Transverse colon (tissue), 4 donors: ENCODE data around the gene PRRC2A. TPM values are rescaled to one million over a fixed set of nuclear protein-coding genes. Genes with fewer than 3 reads are reported as not detected.
A peak's percentile ranks its signal among the peaks of the same experiment; 100 is the strongest.

Source experiments
- DNase-seq: peaks from one replicate; pipeline ENCODE4 v3.0.0-alpha.2; 2019
- H3K27ac ChIP-seq, 4 donors: fragments of 200-600 bp; sonication (generic); 2 replicates each; pipeline ENCODE4 v1.5.1; 2016 to 2018; ENCODE audit warnings: inconsistent platforms in 4 of 4
- H3K27me3 ChIP-seq: fragments of 200-600 bp; sonication (generic); 2 replicates; pipeline ENCODE4 v1.5.1; 2017; ENCODE audit warnings: inconsistent platforms
- H3K36me3 ChIP-seq, 4 donors: fragments of 200-600 bp; sonication (generic); 2 replicates each; pipeline ENCODE4 v1.5.1; 2017 to 2019; ENCODE audit warnings: inconsistent platforms in 4 of 4
- H3K4me1 ChIP-seq, 4 donors: fragments of 200-600 bp; sonication (generic); 2 replicates each; pipeline ENCODE4 v1.5.1; 2017 to 2020; ENCODE audit warnings: inconsistent platforms in 4 of 4
- H3K4me3 ChIP-seq, 4 donors: fragments of 200-600 bp; sonication (generic); 1 replicate in 1 of 4; 2 replicates in 3 of 4; pipeline versions ENCODE4 v1.5.1 to v1.6.1; 2017 to 2019; ENCODE audit warnings: inconsistent platforms in 4 of 4
- H3K9me3 ChIP-seq, 2 donors: fragments of 200-600 bp; sonication (generic); 2 replicates each; pipeline ENCODE4 v1.5.1; 2017 to 2019; ENCODE audit warnings: inconsistent platforms in 2 of 2
- CTCF ChIP-seq, 5 experiments: fragments of 200-600 bp in 3 of 5; fragments of 450-650 bp in 2 of 5; sonication (generic) in 3 of 5; IDR thresholded peaks; 1 replicate in 2 of 5; 2 replicates in 3 of 5; pipeline ENCODE4 v1.5.1; 2016 to 2017; ENCODE audit warnings: antibody characterized with exemption in 5 of 5, inconsistent platforms in 3 of 5, mild to moderate bottlenecking in 2 of 5, moderate library complexity in 1 of 5
- EP300 ChIP-seq: sonication (generic); formaldehyde crosslinking; IDR thresholded peaks from one replicate; pipeline ENCODE4 v1.6.1; 2017; ENCODE audit warnings: antibody characterized with exemption, low read depth
- POLR2A ChIP-seq: fragments of 450-650 bp; IDR thresholded peaks from one replicate; pipeline ENCODE4 v1.6.1; 2016; ENCODE audit warnings: antibody characterized with exemption, mild to moderate bottlenecking, moderate library complexity
- POLR2AphosphoS5 ChIP-seq, 3 donors: sonication (generic); formaldehyde crosslinking; IDR thresholded peaks; one replicate each; pipeline ENCODE4 v1.6.1; 2016; ENCODE audit warnings: antibody characterized with exemption in 3 of 3
- WGBS, 2 donors: methylation state at CpG; one replicate each; pipeline ENCODE4 v1.1.5; 2018; ENCODE audit warnings: low coverage in 1 of 2; 5-methylcytosine and 5-hydroxymethylcytosine counted together
- in situ Hi-C, 4 donors: fragments of 200-750 bp; cut with MboI; loops; one replicate each; pipeline versions ENCODE4 v1.15.0 to v1.15.1; 2017; ENCODE audit warnings: low sequenced_read_pairs in 3 of 4, low pct_ligation_motif_present in 1 of 4, low pct_unique_long_range_greater_than_20kb in 1 of 4
- intact Hi-C: fragments of 100-400 bp; cut with DNase I; formaldehyde crosslinking; loops from one replicate; pipeline ENCODE4 v1.15.1; 2023; ENCODE audit warnings: low total_unique reads
- total RNA-seq, 4 donors: library from RNA; depleted of rRNA; stranded (reverse); fragments of >200 nt; gene quantifications; one replicate each; pipeline ENCODE4 v1.1.0, GENCODE V29; 2016

Gene PRRC2A
- total RNA-seq, 4 donors from 2014 or later = 63.9 to 138 (median 85.8) TPM

DNA sequence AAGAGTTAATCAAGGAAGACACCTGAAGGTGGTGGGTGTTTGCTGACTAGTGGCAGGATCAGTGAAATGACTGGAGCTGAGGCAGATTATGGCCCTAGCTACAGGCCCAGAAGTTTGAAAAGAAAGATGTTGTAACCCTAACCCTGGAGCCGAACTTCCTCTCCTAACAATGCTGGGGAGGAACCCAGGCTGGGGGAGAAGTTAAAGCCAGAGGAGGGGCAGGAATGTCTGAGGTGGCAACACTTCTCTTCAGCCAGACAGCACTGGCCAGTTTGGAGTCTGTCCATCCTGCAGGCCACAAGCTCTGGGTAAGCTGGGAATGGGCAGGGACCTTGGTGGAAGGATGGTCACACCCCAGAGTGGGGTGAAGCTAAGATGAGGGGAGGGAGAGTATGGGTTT lies 34.5 kb upstream of the PRRC2A start, which contains the start of gene LST1:
TSS of gene LST1 (plus strand) at position 270 of the 400 bp plus-strand sequence. CDS start 1,023 bp downstream, outside the sequence.
- H3K4me1 ChIP-seq = peaks cover 3 to 39% (median 5%) of the 10 kb centered on the region in 4 donors
- in situ Hi-C loops (no loop called here), intact Hi-C loops (no loop called here)
- peak within 1 kb of the TSS; percentile 52 to 69 (median 58) for H3K27ac ChIP-seq
- no peaks in the 10 kb centered on the region for H3K9me3 ChIP-seq
- DNase-seq = no peak
- H3K36me3 ChIP-seq = no peaks in the 10 kb centered on the region
- 50 to 64% methylated on average over 1 of the region's 1 CpG for WGBS, 2 donors
- no peak within 1 kb of the TSS for H3K4me3 ChIP-seq
- TF ChIP-seq POLR2AphosphoS5 (IDR thresholded peaks at IDR 0.05) = no peak
- no peak for TF ChIP-seq EP300
- no peak for TF ChIP-seq CTCF (IDR thresholded peaks at IDR 0.05)
- TF ChIP-seq POLR2A = no peak
- peaks cover 7% of the 10 kb centered on the region for H3K27me3 ChIP-seq

- Histone ChIP-seq H3K27ac (peak overlapping the region; percentile 52 to 69 (median 58)), H3K4me3 (no peak overlapping the region), H3K27me3 (no peaks in the 10 kb centered on the region), H3K9me3 (no peaks in the 10 kb centered on the region), H3K36me3 (no peaks in the 10 kb centered on the region), H3K4me1 (peaks cover under 1 to 32% (median 3%) of the 10 kb centered on the region in 4 donors)
- intact Hi-C loops (no loop called here), in situ Hi-C loops (no loop called here)
- no peak for TF ChIP-seq POLR2AphosphoS5 (IDR thresholded peaks at IDR 0.05)
- TF ChIP-seq CTCF (IDR thresholded peaks at IDR 0.05) = no peak
- TF ChIP-seq POLR2A = no peak
- TF ChIP-seq EP300 = no peak
- DNase-seq = peak; percentile 24
- 64% methylated on average over 9 of the region's 9 CpGs; no CpG with 5 or more reads in 1 of the 2 donors for WGBS, 2 donors
These were observed 33.8 kb upstream of the PRRC2A start for GRCh38 chr6:31586599-31587281.

GRCh38 chr6:31587791-31588777 lies 32.4 kb upstream of the PRRC2A start:
- H3K27me3 ChIP-seq = no peaks in the 10 kb centered on the region
- H3K4me1 ChIP-seq = peaks cover 0 to 21% (median 0%) of the 10 kb centered on the region in 4 donors
- no peaks in the 10 kb centered on the region for H3K9me3 ChIP-seq
- intact Hi-C loops = no loop called here
- TF ChIP-seq POLR2A = no peak
- TF ChIP-seq CTCF (IDR thresholded peaks at IDR 0.05) = no peak
- no peak for TF ChIP-seq POLR2AphosphoS5 (IDR thresholded peaks at IDR 0.05)
- TF ChIP-seq EP300 = no peak
- in situ Hi-C loops = no loop called here
- no peak for DNase-seq
- no peaks in the 10 kb centered on the region for H3K36me3 ChIP-seq
- H3K27ac ChIP-seq = peak overlapping the region; percentile 51 to 69 (median 57)
- 59 to 61% methylated on average over 4 to 12 of the region's 12 CpGs for whole genome bisulfite sequencing, 2 donors
- H3K4me3 ChIP-seq = peak overlapping the region in 1 of 4 donors; percentile 9
